ENCODE results near the gene SENP1.
A peak's percentile ranks its signal among the peaks of the same experiment; 100 is the strongest.

Gene SENP1

DNA sequence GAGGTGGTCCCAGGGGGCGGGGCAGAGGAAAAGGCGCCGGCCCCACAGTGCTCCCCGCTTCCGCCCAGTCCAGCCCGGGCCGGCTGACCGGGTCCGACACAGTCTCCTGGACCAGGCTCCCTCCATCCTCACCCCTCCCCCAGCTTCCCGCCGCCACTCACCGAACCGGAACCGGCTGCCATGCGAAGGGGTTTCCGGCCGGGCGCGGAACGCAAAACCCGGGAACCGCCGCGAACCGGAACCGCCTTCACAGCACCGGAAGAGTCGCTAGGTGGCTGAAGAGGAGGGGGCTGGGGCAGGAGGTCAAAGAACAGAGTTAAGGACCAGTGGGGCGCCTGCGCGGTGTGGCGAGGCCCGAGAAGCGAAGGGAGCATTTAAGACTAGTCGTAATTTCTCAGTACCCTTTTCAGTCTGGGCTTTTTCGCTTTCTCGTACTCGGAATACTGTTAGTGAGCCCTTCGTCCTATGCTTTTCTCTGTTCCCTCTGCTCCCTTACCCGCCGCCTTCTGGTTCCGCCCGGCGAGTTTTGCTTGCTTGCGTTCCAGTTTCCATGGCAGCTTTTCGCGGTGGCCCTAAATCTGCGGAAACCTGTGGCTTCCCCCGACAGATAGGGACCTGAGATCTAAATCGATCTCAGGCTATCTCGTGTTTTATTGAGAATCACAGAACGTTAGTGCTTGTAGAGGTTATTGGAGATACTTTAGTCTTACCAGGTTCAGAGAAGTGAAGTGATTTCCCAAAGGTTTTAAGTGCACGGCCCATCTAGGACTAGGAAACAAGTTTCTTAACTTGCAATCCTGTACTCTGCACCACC lies at the start of gene SENP1:
Gene SENP1 (minus strand): TSS at position 213 of the 814 bp plus-strand sequence. CDS start 4,607 bp downstream, outside the sequence.
- DNase-seq (ENCODE audit: low read depth): peak; percentile 86
- H3K4me3 ChIP-seq (ENCODE audit: low read depth, low read length): peak within 1 kb of the TSS; percentile 90
- TF ChIP-seq, protein P1, sequence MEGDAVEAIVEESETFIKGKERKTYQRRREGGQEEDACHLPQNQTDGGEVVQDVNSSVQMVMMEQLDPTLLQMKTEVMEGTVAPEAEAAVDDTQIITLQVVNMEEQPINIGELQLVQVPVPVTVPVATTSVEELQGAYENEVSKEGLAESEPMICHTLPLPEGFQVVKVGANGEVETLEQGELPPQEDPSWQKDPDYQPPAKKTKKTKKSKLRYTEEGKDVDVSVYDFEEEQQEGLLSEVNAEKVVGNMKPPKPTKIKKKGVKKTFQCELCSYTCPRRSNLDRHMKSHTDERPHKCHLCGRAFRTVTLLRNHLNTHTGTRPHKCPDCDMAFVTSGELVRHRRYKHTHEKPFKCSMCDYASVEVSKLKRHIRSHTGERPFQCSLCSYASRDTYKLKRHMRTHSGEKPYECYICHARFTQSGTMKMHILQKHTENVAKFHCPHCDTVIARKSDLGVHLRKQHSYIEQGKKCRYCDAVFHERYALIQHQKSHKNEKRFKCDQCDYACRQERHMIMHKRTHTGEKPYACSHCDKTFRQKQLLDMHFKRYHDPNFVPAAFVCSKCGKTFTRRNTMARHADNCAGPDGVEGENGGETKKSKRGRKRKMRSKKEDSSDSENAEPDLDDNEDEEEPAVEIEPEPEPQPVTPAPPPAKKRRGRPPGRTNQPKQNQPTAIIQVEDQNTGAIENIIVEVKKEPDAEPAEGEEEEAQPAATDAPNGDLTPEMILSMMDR (conservative IDR thresholded peaks at IDR 0.05; ENCODE audit: low read depth, low read length): peak; percentile 32

- TF ChIP-seq, protein P1 (conservative IDR thresholded peaks at IDR 0.05; ENCODE audit: low read depth, low read length): no peak
- DNase-seq (ENCODE audit: low read depth): no peak
- no peak overlapping the region for H3K4me3 ChIP-seq (ENCODE audit: low read depth, low read length)
Observed at GRCh38 chr12:48151103-48151771, 45.4 kb upstream of the SENP1 start.

GRCh38 chr12:48145981-48146380 lies 40.1 kb upstream of the SENP1 start:
- no peak overlapping the region for H3K4me3 ChIP-seq (ENCODE audit: low read depth, low read length)
- no peak for DNase-seq (ENCODE audit: low read depth)
- TF ChIP-seq, protein P1 (conservative IDR thresholded peaks at IDR 0.05; ENCODE audit: low read depth, low read length): no peak

DNA sequence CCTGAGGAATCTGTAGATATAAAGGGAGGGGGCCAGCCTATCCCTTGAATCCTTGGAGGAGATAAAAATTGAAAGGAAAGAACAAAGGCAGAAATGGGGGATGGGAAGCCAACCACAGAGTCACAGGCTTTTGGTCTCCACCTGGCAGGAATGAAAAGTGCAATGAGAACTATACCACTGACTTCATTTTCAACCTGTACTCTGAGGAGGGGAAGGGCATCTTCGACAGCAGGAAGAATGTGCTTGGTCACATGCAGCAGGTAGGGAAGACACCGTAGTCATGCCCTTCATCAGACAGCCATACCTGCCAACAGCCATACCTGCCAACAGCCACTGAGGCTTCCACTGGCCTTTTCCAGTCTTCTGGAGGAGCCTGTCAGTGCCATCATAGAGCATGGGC lies 38.0 kb upstream of the SENP1 start:
- H3K4me3 ChIP-seq (ENCODE audit: low read depth, low read length): no peak overlapping the region
- no peak for DNase-seq (ENCODE audit: low read depth)
- TF ChIP-seq, protein P1 (conservative IDR thresholded peaks at IDR 0.05; ENCODE audit: low read depth, low read length): peak; percentile 8

GRCh38 chr12:48142818-48143674 lies 37.2 kb upstream of the SENP1 start:
- TF ChIP-seq, protein P1 (conservative IDR thresholded peaks at IDR 0.05; ENCODE audit: low read depth, low read length): no peak
- no peak overlapping the region for H3K4me3 ChIP-seq (ENCODE audit: low read depth, low read length)
- DNase-seq (ENCODE audit: low read depth): no peak

DNA sequence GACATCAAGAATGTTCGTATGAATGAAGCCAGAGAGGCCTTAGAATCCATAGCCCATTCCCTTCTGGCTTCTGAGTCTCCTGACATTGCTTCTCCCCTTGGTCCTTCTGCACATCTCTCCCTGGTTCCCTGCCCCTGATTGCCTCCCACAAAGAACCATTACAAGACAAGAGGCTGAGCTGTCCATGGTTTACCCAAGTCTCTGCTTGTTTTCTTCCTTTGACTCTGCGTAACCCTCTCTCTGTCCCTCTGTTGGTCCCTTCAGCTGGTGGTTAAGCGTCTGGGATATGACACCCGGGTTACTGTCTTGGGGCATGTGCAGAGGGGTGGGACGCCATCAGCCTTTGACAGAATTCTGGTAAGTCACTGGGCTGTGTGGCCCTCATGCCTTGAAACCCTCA lies 29.1 kb upstream of the SENP1 start:
- TF ChIP-seq, protein P1 (conservative IDR thresholded peaks at IDR 0.05; ENCODE audit: low read depth, low read length): no peak
- no peak overlapping the region for H3K4me3 ChIP-seq (ENCODE audit: low read depth, low read length)
- no peak for DNase-seq (ENCODE audit: low read depth)
